Osteocyte (in vitro differentiated cells): ENCODE measurements around the gene BCAM. TPM values are rescaled to one million over a fixed set of nuclear protein-coding genes. Genes with fewer than 3 reads are reported as not detected.

ENCODE experiments used
- DNase-seq: peaks from one replicate; pipeline ENCODE4 v3.0.0; 2021; ENCODE audit warnings: mixed read lengths; ENCODE audit not compliant: unreplicated experiment; ENCODE audit errors: extremely low spot score
- H3K27ac Mint-ChIP-seq: one replicate; pipeline ENCODE4 v1.8.0; 2021; ENCODE audit warnings: mild to moderate bottlenecking, mixed read lengths; ENCODE audit not compliant: unreplicated experiment
- H3K27me3 Mint-ChIP-seq: one replicate; pipeline ENCODE4 v1.8.0; 2021; ENCODE audit warnings: mixed read lengths; ENCODE audit not compliant: unreplicated experiment
- H3K36me3 Mint-ChIP-seq: one replicate; pipeline ENCODE4 v1.8.0; 2021; ENCODE audit warnings: mixed read lengths; ENCODE audit not compliant: unreplicated experiment
- H3K4me1 Mint-ChIP-seq: one replicate; pipeline ENCODE4 v1.8.0; 2021; ENCODE audit warnings: mixed read lengths; ENCODE audit not compliant: unreplicated experiment
- H3K4me3 Mint-ChIP-seq: one replicate; pipeline ENCODE4 v1.8.0; 2021; ENCODE audit warnings: mild to moderate bottlenecking, moderate library complexity, mixed read lengths; ENCODE audit not compliant: unreplicated experiment
- H3K9me3 Mint-ChIP-seq: one replicate; pipeline ENCODE4 v1.8.0; 2021; ENCODE audit warnings: mixed read lengths; ENCODE audit not compliant: unreplicated experiment
- CTCF ChIP-seq: fragments of 200-600 bp; sonication (generic); IDR thresholded peaks from 2 replicates; pipeline ENCODE4 v1.5.0; 2021; ENCODE audit warnings: antibody characterized with exemption, mild to moderate bottlenecking, moderate library complexity
- total RNA-seq: library from RNA; stranded (reverse); gene quantifications from 2 replicates; pipeline ENCODE4 v1.2.1, GENCODE V29; 2021

Gene BCAM
- total RNA-seq, 1 donor from 2014 or later = 8.8 TPM

- peaks cover 3% of the 10 kb centered on the region for H3K27me3 Mint-ChIP-seq
Measured at GRCh38 chr19:44783545-44783944, 25.4 kb upstream of the BCAM start.

GRCh38 chr19:44785271-44785670, 23.6 kb upstream of the BCAM start:
- no peaks in the 10 kb centered on the region for H3K9me3 Mint-ChIP-seq
- H3K27ac Mint-ChIP-seq = no peak overlapping the region
- no peaks in the 10 kb centered on the region for H3K36me3 Mint-ChIP-seq
- no peak for DNase-seq
- no peak overlapping the region for H3K4me3 Mint-ChIP-seq
- TF ChIP-seq CTCF = no peak
- H3K27me3 Mint-ChIP-seq = peaks cover 3% of the 10 kb centered on the region
- peaks cover 6% of the 10 kb centered on the region for H3K4me1 Mint-ChIP-seq

More at GRCh38 chr19:44783545-44783944, 25.4 kb upstream of the BCAM start:
- no peak for DNase-seq
- Mint-ChIP-seq H3K9me3 (no peaks in the 10 kb centered on the region), H3K36me3 (no peaks in the 10 kb centered on the region), H3K27ac (no peak overlapping the region), H3K4me1 (peaks cover 6% of the 10 kb centered on the region), H3K4me3 (no peak overlapping the region)
- no peak for TF ChIP-seq CTCF

GRCh38 chr19:44785993-44786392, 22.9 kb upstream of the BCAM start:
- DNase-seq = no peak
- no peaks in the 10 kb centered on the region for H3K9me3 Mint-ChIP-seq
- no peak overlapping the region for H3K27ac Mint-ChIP-seq
- TF ChIP-seq CTCF = no peak
- H3K4me3 Mint-ChIP-seq = no peak overlapping the region
- H3K27me3 Mint-ChIP-seq = peaks cover 3% of the 10 kb centered on the region
- H3K36me3 Mint-ChIP-seq = no peaks in the 10 kb centered on the region
- peaks cover 6% of the 10 kb centered on the region for H3K4me1 Mint-ChIP-seq

- DNase-seq = no peak
- no peak for TF ChIP-seq CTCF
- no peak overlapping the region for H3K4me3 Mint-ChIP-seq
Measured at GRCh38 chr19:44788971-44789370, 19.9 kb upstream of the BCAM start.

GRCh38 chr19:44789943-44790483, 18.9 kb upstream of the BCAM start:
- no peak for DNase-seq
- peaks cover 3% of the 10 kb centered on the region for H3K27me3 Mint-ChIP-seq
- H3K4me3 Mint-ChIP-seq = no peak overlapping the region
- no peaks in the 10 kb centered on the region for H3K9me3 Mint-ChIP-seq
- no peak overlapping the region for H3K27ac Mint-ChIP-seq
- no peak for TF ChIP-seq CTCF
- no peaks in the 10 kb centered on the region for H3K36me3 Mint-ChIP-seq
- H3K4me1 Mint-ChIP-seq = no peaks in the 10 kb centered on the region

More at GRCh38 chr19:44788971-44789370, 19.9 kb upstream of the BCAM start:
- H3K9me3 Mint-ChIP-seq = no peaks in the 10 kb centered on the region
- peaks cover 6% of the 10 kb centered on the region for H3K4me1 Mint-ChIP-seq
- no peak overlapping the region for H3K27ac Mint-ChIP-seq
- no peaks in the 10 kb centered on the region for H3K36me3 Mint-ChIP-seq
- peaks cover 3% of the 10 kb centered on the region for H3K27me3 Mint-ChIP-seq
